GM12891 (cell line): ENCODE data around the gene ANXA2.

Experiments used
- POLR2A ChIP-seq: IDR thresholded peaks from 2 replicates; pipeline ENCODE4 v1.6.1; 2011; ENCODE audit warnings: low read depth, low read length, control low read depth
- POLR2AphosphoS5 ChIP-seq: IDR thresholded peaks from 2 replicates; pipeline ENCODE4 v1.6.1; 2011; ENCODE audit warnings: low read depth, low read length, control low read depth

- TF ChIP-seq POLR2A: no peak
- TF ChIP-seq POLR2AphosphoS5: no peak
Observed at GRCh38 chr15:60374628-60375081, 23.1 kb downstream of the ANXA2 start.
